Measurements from ENCODE around the gene GPX5. TPM values are rescaled to one million over a fixed set of nuclear protein-coding genes. Genes with fewer than 3 reads are reported as not detected.

Gene GPX5
- total RNA-seq, 2 experiments from 2014 or later = not detected

Other genes with a start within 250 kb of the GPX5 start
- gene PGBD1, start 244.3 kb upstream of the GPX5 start, total RNA-seq = 1 to 10 TPM; 3.9 to 4.2 TPM
- gene ZSCAN31, start 189.7 kb upstream of the GPX5 start, total RNA-seq = 1 to 10 TPM; 1.0 to 1.7 TPM
- gene ZKSCAN3, start 175.9 kb upstream of the GPX5 start, total RNA-seq = 1 to 10 TPM; 4.1 to 5.5 TPM
- gene ZSCAN12, start 126.1 kb upstream of the GPX5 start, total RNA-seq = 1 to 10 TPM; 7.1 to 7.9 TPM
- under 1 TPM; 0.44 to 0.56 TPM for gene ZSCAN23, start 82.4 kb upstream of the GPX5 start, total RNA-seq
- gene GPX6, start 10.1 kb upstream of the GPX5 start, total RNA-seq = not detected